Epidermal melanocyte (primary cell): ENCODE results near the gene PSMA2.

Source experiments
- DNase-seq: peaks from one replicate; pipeline ENCODE4 v3.0.0; 2011; ENCODE audit warnings: low spot score; ENCODE audit not compliant: insufficient read length

The PSMA2 gene

DNA sequence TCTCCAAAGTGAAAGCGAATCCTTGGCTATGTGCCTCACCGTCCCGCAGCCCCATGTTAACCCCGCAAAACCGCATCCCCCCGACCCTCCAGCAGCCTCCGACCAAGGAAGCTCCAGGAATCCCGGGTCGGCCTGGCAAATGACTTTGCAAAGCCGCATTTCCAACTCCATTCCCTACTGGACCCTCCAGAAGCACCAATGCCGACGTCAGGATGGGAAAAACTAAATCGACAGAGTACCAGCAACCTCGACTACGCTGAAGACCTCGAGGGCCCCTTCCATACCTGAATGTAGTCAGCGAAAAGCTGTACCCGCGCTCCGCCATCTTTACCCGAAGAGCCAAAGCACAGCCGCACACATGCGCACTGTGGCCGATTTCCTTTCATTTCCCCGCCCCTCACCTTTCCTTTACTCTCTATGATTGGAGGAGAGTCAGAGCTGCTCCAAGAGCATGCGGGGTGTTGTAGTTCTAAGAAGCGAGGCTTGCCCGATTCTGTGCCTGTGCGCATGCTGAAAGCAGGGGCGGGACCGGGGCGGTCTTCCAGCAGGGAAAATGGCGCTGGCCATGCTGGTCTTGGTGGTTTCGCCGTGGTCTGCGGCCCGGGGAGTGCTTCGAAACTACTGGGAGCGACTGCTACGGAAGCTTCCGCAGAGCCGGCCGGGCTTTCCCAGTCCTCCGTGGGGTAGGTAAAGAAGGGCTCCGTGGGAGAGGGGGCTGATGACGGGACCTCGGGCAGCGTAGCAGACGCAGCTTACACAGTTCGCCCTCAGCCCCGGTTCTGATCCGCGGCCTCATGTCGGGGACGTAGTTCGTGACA lies at the start of gene PSMA2, which contains the start of gene MRPL32:
Gene PSMA2, minus strand, starts transcription at position 341 of the 818 bp plus-strand sequence. Its CDS starts 16 bp downstream, at position 325.
Gene MRPL32, plus strand, starts transcription at position 543 of the 818 bp plus-strand sequence. Its CDS starts 11 bp downstream, at position 554.
- peak; percentile 95 for DNase-seq

DNA sequence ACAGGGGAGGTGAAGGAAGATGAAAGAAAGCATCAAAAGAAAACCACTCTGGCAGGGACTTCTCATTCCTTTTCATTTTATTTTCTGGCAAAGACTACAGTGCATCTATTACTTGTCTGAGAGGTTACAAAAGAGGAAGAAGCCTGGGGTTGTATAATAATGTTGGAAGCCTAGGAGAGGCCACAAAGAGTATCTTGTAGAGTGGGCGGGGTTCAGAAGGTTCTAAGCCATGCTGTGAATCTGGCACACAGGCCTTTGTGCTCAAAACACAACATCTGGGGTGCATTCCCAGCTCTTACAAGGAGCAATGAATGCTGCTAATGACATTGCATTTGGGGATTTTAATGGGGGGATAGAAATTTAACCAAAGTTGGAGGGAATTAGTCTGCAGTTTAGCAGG lies 49.6 kb upstream of the PSMA2 start:
- DNase-seq: no peak

DNA sequence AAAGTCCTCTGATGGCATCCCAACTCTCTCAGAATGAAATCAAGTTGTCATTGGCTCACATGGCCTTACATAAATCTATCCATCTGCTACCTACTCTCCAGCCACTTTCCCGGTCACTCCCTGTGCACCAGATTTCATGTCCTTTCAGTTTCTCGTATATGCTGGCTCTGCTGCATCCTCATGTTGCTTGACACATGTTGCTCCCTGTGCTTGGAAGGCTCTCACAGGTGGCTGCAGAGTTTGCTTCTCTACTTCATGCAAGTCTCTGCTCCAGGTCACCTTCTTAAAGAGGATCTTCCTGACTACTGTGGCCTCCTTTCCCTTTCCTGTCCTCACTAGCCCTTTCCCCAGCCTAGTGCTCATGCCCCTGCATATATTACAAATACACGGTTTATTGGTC lies 48.5 kb upstream of the PSMA2 start:
- DNase-seq: no peak

- no peak for DNase-seq
Observed at GRCh38 chr7:42980084-42980483, 48.1 kb upstream of the PSMA2 start.

DNA sequence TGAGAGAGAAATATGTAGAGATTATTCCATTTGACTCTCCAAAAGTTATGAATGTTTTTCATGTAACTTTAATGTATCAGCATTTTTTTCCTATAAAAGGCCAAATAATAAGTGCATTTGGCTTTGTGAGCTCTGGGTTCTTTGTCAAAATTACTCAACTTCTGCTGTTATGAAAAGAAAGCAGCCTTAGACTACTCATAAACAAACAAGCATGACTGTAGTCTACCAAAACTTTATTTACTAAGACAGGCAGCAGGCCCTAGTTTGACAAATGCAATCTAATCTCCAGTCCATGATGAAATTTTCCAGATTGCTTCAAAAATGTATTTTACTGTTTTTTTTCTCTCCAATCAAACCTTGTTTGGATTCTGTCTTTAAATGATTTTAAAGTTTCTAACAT lies 46.5 kb upstream of the PSMA2 start:
- DNase-seq: no peak

GRCh38 chr7:42976371-42976770 lies 44.4 kb upstream of the PSMA2 start:
- DNase-seq: no peak

GRCh38 chr7:42972699-42973500 lies 40.9 kb upstream of the PSMA2 start:
- peak; percentile 54 for DNase-seq

DNA sequence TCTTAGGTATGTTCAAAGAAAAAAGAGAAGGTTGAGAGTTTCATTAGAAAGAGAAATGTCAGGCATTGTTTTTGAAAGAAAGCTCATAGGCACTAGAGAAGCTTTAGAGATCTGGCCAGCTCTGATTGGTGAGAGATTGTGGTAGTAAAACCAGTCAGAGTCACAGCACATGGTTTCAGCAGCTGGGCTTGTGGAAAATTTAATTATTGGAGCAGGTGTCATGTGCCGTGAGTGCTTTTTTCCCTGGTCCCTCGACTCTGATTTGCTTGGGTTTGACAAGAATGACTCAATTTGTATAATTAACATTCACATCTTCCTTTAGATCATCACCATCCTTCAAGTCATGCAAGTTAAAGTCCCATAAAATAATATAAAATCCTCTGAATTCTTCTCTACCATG lies 35.4 kb upstream of the PSMA2 start:
- DNase-seq: no peak

DNA sequence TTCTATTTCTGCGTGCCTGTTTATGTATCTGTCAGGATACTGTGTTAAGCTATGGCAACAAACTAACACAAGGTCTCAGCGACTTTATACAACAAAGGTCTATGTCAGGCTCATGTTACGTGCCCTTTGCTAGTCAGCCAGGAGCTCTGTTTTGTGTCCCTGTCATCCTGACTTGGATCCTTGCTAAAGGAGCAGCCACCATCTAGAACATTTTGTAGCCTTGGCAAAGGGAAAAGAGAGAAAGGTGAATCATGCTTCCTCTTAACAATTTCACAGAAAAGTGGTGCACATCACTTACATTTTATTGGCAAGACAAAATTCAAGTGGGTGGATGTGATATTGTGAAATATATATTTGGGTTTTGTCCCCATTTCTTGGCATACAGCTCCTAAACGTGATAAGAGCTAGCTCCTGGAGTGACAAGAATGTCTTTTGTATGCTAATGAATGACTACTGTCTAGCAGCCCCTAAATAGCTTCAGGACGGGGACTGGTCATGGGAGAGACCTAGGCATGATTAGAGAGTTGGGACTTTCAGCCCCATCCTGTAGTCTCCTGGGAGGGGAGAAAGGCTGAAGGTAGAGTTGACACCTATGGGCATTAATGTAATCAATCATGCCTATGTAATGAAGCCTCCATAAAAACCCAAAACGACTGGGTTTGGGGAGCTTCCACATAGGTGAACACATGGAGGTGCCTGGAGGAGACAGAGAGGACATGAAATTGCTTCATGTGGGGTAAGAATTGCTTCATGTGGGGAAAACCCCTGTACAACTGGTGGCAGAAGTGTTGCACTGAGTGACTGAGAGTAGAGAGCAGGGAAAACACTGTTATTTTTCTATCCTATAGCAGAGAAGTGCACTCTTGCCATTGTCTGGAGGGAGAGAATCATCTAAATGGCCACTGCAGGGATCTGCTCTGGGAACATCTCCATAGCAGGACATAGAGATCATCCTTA lies 33.2 kb upstream of the PSMA2 start:
- DNase-seq: no peak

- DNase-seq: no peak
Observed at GRCh38 chr7:42964293-42964692, 32.3 kb upstream of the PSMA2 start.

DNA sequence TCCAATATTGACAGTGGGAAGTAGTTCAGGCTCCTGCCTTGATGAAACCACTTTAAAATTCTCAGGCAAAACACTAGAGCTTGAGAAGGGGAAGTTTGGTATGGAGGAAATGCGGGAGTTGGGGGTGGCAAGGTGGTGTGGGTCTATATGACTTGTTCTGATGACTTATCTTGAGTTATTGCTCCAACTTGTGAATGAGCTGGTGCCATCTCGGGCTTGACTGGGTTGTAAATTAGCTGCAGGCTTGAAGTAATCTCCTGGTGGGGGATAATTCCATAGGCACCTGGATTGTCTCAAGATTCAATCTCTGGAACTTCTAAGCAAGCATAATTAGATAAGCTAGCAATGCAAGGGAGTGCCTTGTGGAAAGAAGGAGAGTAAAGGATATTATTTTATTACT lies 29.2 kb upstream of the PSMA2 start:
- DNase-seq: no peak

DNA sequence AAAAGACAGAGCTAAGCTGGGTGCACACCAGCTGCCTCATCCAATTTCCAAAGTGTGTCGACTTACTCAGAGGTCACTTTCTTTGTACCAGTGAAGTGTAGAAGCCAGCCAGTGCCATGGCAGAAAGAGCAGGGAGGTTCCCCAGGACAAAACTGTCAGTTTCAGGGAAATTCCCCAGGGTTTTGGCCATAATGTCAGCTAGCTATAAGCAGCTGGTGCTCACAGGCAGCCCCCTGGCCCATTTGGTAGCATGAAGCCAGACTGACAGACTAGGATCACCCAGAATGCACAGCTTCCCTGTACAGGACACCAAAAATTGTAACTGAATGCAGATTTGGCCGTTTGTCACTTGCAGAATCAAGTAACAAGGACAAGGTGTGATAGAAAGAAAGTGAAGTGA lies 28.8 kb upstream of the PSMA2 start:
- no peak for DNase-seq

DNA sequence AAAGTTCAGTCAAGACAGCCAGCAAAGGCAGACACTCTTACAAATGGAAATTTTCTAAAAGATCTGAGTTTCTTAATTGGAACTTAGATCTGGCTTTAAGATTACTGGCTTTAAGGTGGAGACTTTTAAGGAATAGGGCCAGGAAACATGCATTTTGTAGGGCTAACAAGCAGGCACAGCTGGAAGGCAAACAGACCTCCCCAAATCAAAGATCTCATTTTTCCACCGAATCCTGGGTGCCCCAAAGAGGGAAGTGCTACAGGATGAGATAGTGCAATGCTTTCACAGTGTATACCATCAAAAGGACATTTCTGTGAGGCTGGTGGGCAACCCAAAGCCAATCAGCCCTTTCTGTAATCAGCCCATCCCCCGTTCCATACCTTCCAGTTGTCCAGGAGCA lies 27.6 kb upstream of the PSMA2 start:
- no peak for DNase-seq

DNA sequence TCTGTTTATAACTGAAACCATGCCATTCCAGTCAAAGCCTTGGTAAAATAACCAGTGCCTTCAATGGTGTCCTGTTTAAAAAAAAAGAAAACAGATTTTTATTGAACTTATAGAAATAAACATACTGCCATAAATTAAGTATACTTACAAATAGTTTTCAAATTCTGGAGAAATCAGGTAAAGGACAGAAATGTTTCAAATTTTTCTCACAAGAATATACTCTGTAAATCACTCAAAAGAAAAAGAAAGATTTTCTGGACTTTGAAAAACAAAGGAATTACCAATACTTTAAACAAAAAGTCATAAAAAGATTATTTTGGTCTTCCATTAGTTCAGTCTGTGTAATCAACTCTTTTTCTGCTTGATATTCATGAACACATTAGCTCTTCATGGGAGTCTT lies 24.1 kb upstream of the PSMA2 start:
- DNase-seq: no peak

GRCh38 chr7:42953994-42954393 lies 22.0 kb upstream of the PSMA2 start:
- no peak for DNase-seq

GRCh38 chr7:42952328-42952727 lies 20.4 kb upstream of the PSMA2 start:
- no peak for DNase-seq

- DNase-seq: no peak
Observed at GRCh38 chr7:42950417-42950816, 18.4 kb upstream of the PSMA2 start.

- DNase-seq: no peak
Observed at GRCh38 chr7:42947521-42947920, 15.5 kb upstream of the PSMA2 start.

GRCh38 chr7:42946627-42946950 lies 14.6 kb upstream of the PSMA2 start:
- no peak for DNase-seq

DNA sequence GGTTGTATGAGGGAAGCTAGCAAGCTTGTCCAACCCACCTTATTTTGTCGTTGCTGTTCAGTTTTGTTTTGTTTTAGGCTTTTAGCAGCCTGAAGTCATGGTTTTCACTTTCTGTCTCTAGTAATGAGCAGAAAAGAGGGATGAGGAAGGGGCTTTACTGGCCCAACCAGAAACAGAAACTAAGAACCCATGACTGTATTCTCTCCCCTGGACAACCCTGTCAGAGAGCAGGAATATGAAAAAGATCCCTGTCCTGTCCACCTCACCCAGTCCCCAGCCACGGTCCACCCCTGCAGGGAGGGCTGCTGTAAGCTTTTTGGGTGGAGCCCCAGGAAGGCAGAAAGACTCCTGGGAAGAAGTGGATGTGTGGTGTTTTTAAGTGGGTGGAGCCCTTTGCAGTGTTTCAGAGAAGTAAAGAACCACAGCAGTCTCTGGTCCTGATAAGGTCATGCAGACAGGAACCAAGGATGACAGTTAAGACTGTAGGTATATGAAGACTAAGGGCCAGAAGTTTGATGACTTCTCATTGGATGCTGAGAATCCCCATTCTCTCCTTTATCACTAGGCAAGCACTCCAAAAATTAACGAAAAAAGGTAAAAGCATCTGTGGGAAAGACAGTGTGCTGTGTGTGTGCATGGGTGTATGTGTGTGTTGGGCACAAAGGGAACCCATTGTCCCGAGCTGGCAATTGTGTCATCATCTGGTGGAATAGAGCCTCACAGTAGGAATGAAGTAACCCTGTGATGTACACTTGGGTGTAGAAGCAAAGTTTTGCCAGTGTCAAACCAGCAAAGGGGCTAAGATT lies 14.1 kb upstream of the PSMA2 start:
- no peak for DNase-seq
